DMS 273 treated with DMSO at 0.1 percent for 48 hours (cell line): Measurements from ENCODE around the gene TESK2.
"Not testable (repeated sequence)": the region's sequence is repeated elsewhere in the genome, so short reads cannot be mapped to it uniquely, and the experiment has no call there.

Experiments used
- DNase-seq: peaks from one replicate; lab custom pipeline; 2025; lab: John Stamatoyannopoulos, UW

The TESK2 gene

DNA sequence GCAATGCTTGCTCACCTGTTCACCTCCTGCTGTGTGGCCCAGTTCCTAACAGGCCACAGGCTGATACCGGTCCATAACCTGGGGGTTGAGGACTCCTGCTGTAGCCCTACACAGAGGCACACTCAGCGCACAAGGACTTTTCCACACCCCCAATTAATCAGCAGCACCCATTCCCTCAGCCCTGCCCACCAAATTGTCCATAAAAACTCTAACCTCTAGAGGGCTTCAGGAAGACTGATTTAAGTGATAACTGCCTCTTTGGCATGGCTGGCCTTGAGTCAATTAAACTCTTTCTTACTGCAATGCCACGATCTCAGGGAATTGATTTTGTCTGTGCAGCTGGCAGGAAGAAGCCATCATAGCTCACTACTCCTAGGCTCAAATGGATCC, 79.5 kb downstream of the TESK2 start:
- no peak for DNase-seq

GRCh38 chr1:45410850-45411509, 80.0 kb downstream of the TESK2 start:
- DNase-seq = no peak

- DNase-seq = no peak
Observed at GRCh38 chr1:45409276-45409675, 81.7 kb downstream of the TESK2 start.

DNA sequence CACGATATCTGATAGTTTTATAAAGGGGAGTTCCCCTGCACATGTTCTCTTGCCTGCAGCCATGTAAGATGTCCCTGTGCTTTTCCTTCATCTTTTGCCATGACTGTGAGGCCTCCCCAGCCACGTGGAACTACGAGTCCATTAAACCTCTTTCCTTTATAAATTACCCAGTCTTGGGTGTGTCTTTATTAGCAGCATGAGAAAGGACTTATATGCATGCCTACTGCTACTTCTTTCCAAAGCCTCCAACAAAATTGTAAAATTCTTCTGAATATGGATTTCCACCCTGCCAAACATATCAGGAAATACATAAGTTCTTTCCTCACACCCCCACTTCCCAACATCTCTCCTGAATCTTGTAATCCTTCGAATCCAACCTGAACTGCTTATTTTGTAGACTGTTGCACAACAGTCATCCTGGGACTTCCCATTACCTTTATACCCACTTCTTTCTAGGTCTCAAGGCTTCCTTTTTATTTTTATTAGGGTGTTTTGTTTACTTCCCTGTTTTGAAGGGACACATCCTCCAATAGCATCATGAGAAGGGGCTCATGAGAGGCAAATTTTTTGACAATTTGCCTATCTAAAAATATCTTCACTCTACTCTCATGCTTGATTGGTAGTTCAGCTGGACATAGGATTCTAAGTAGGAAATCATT, 83.2 kb downstream of the TESK2 start:
- no peak for DNase-seq

DNA sequence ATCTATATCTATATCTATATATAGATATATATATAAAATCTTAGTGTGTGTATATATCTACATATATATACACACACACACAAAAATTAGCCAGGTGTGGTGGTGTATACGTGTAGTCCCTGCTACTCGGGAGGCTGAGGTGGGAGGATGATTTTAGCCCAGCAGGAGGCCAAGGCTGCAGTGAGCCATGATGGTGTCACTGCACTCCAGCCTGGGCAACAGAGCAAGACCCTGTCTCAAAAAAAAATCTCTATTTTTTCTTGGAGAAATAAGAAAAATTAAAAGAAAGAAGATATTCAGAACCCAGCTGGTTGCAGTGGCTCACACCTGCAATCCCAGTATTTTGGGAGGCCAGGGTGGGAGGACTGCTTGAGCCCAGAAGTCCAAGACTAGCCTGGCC, 85.3 kb downstream of the TESK2 start:
- no peak for DNase-seq

DNA sequence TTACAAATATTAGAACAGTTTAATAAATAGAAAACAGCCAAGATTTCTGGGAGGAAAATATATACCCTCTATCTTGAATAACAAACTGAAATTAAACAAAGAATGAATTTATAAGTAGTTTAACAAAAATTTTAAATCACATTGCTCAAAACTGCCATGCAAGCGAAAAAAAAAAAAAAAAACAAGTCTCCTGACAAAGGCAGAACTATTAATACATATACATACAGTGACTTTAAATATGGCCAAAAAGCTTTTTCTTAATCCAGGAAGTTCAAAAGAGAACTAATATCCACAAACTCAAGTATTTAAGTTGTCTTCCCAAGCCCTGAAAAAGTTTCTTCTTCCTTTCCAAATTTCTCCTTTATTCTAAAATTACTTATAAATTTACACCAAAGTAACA, 87.2 kb downstream of the TESK2 start:
- no peak for DNase-seq

DNA sequence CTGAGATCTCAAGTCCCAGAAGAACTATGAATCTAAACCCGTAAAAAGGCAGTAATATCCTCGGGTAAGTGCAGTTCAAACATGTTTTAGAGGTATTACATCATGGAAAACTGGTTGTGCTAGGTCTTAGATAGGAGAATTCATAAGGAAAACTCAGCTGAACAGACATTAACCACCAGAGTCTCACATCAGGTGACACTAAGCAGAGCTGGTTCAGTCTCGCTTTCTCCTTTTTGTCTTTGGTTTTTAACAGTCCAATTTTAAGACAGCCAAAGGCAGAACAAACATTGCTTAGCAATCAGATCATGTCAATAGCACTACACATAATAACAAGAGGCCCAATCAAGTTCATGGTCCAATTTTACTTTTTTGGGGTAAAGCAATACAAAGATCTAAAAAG, 87.7 kb downstream of the TESK2 start:
- DNase-seq = no peak

- no peak for DNase-seq
Observed at GRCh38 chr1:45401524-45401923, 89.4 kb downstream of the TESK2 start.

DNA sequence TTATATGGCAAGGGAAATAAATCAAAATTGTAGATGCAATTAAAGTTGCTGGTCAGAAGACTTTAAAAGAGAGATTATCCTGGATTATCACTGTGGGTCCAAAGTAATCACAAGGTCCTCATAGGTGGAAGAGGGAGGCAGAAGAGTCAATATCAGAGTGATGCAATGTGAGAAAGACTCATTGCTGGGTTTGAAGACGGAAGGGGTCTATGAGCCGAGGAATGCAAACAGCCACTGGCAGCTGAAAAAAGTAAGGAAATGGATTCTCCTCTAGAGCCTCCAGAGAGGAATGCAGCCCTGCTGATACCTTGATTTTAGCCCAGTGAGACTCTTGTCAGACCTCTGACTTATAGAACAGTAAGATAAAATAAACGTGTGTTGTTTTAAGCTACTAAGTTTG, 90.9 kb downstream of the TESK2 start:
- no peak for DNase-seq

GRCh38 chr1:45397285-45397684, 93.7 kb downstream of the TESK2 start:
- DNase-seq = no peak

- DNase-seq = no peak
Observed at GRCh38 chr1:45395582-45395981, 95.4 kb downstream of the TESK2 start.

DNA sequence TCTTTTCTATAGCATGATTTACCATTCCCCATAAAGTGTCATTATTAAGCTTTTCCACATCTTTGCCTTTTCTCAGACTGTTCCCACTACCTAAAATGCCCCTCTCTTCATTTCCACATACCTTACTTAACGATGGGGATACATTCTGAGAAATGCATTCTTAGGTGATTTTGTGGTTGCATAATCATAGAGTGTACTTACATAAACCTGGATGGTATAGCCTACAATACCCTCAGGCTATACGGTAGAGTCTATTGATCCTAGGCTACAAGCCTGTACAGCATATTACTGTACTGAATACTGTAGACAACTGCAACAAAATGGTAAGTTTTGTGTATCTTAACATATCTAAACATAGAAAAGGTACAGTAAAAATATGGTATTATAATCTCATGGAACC, 95.9 kb downstream of the TESK2 start:
- DNase-seq = no peak

GRCh38 chr1:45394342-45394741, 96.6 kb downstream of the TESK2 start:
- no peak for DNase-seq

DNA sequence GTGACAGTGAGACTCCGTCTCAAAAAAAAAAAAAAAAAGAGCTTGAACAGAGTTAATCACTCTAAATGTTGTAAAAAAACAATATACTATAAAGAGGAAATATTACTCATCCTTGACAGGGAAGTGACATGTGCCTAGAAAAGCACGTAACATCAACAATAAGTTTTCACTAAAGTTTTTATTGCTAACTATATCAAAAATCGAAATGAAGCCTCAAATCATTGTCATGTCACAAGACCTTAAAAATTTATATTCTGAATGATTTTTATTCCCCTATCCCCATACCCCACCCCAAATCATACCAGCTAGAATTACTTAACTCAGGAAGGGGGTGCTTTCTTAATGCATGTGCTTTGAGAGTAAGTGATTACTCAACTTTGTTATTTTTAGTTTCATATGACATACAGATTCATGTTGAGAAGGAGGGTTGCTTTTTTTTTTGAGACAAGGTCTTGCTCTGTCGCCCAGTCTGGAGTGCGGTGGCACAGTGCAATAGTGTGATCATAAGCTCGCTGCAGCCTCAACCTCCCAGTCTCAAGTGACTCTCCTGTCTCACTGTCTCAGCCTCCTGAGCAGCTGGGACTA, 97.2 kb downstream of the TESK2 start:
- no peak for DNase-seq

DNA sequence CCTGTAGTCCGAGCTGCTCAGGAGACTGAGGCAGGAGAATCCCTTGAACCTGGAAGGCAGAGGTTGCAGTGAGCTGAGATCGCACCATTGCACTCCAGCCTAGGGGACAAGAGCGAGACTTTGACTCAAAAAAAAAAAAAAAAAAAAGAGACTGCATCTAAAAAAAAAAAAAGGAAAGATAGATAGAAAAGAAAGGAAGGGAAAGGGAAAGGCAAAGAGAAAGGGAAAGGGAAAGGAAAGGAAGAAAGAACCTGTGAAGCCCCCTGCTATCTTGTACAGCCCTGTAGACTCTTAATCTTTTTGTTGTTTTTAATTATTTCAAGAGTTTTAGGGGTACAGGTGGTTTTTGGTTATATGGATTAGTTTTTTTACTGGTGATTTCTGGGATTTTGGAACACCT, 104.7 kb downstream of the TESK2 start:
- DNase-seq = no peak

- peak; percentile 13 for DNase-seq
Observed at GRCh38 chr1:45385302-45385701, 105.7 kb downstream of the TESK2 start.

GRCh38 chr1:45384213-45384612, 106.8 kb downstream of the TESK2 start:
- not testable (repeated sequence) for DNase-seq

GRCh38 chr1:45383191-45383590, 107.8 kb downstream of the TESK2 start:
- DNase-seq = no peak

GRCh38 chr1:45381243-45381642, 109.7 kb downstream of the TESK2 start:
- DNase-seq = no peak

GRCh38 chr1:45380730-45381129, 110.2 kb downstream of the TESK2 start:
- no peak for DNase-seq

- no peak for DNase-seq
Observed at GRCh38 chr1:45380125-45380524, 110.8 kb downstream of the TESK2 start.

DNA sequence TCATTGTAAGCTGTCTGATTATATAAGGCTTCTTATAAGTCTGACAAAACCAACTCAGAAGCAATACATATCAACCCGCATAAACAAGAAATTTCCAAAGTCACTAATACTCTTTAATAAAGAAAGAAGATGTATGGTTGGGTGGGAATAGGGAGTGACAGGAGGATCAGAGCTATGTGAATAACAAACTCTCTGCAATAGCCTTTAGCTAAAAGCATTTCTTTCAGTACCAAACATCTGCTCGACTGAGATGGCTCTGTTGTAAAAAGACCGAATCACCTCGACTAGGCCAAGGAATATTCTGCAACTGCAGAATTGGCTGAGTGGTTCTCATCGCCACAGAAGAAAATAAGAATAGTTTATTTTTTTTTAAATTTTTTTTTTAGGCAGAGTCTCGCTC, 111.4 kb downstream of the TESK2 start:
- DNase-seq = no peak

DNA sequence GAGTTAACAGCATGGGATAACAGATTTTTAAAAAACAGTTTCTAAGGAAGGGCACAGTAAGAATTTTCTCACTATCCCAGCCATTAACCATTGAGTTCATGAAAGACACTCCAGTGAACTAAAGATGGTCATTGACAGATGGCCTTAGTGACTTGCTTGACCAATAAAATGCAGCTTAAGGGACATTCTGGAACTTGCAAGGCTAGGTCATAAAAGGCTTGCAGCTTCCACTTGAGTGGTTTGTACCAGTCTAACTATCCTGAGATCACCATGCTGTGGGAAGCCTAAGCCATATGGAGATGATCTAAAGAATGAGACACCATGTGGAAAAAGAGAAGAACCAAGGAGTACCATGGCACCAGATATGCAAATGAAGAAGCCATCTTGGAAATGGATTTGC, 112.8 kb downstream of the TESK2 start:
- DNase-seq = no peak
